BLaER1 (cell line): Measurements from ENCODE around the gene WDR91.
A peak's percentile ranks its signal among the peaks of the same experiment; 100 is the strongest.

Experiments
- H3K27ac ChIP-seq: shearing (Covaris generic); formaldehyde crosslinking; 2 replicates; pipeline ENCODE4 v1.8.1; 2022
- H3K27me3 ChIP-seq: shearing (Covaris generic); formaldehyde crosslinking; 2 replicates; pipeline ENCODE4 v1.8.1; 2022
- H3K36me3 ChIP-seq: shearing (Covaris generic); formaldehyde crosslinking; 2 replicates; pipeline ENCODE4 v1.8.1; 2022
- H3K4me1 ChIP-seq: shearing (Covaris generic); formaldehyde crosslinking; 2 replicates; pipeline ENCODE4 v1.8.1; 2022
- H3K4me2 ChIP-seq: shearing (Covaris generic); formaldehyde crosslinking; 2 replicates; pipeline ENCODE4 v1.8.1; 2022
- H3K4me3 ChIP-seq: shearing (Covaris generic); formaldehyde crosslinking; 2 replicates; pipeline ENCODE4 v1.8.1; 2022
- H3K9ac ChIP-seq: shearing (Covaris generic); formaldehyde crosslinking; 2 replicates; pipeline ENCODE4 v1.8.1; 2022
- H3K9me3 ChIP-seq: shearing (Covaris generic); formaldehyde crosslinking; 2 replicates; pipeline ENCODE4 v1.8.1; 2022
- H4K20me1 ChIP-seq: shearing (Covaris generic); formaldehyde crosslinking; 2 replicates; pipeline ENCODE4 v1.8.1; 2022
- Cebpa-rat ChIP-seq: shearing (Covaris generic); IDR thresholded peaks from 2 replicates; pipeline ENCODE4 v1.8.1; 2022

WDR91 gene

DNA sequence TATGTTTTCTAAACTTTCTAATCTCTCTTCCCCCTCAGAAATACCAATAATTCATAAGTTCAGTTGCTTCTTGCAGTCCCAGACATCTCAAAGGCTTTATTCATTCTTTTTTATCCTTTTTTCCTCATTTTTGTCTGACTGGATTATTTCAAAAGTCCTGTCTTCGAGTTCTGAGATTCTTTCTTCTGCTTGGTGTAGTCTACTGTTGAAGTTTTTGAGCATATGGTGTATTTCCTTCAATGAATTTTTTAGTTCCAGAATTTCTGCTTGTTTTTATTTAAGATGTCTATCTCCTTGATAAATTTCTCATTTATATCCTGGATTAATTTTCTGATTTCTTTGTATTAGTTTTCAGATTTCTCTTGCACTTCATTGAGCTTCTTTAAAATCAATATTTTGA is 55.0 kb downstream of the WDR91 start:
- no peak overlapping the region for H3K27ac ChIP-seq
- peaks cover 38% of the 10 kb centered on the region for H3K4me1 ChIP-seq
- no peaks in the 10 kb centered on the region for H3K27me3 ChIP-seq
- peaks cover 50% of the 10 kb centered on the region for H3K9me3 ChIP-seq
- no peak for TF ChIP-seq Cebpa-rat
- peaks cover 36% of the 10 kb centered on the region for H3K36me3 ChIP-seq
- no peak overlapping the region for H3K4me3 ChIP-seq
- no peaks in the 10 kb centered on the region for H4K20me1 ChIP-seq
- H3K4me2 ChIP-seq, result no peak overlapping the region
- H3K9ac ChIP-seq, result no peak overlapping the region

DNA sequence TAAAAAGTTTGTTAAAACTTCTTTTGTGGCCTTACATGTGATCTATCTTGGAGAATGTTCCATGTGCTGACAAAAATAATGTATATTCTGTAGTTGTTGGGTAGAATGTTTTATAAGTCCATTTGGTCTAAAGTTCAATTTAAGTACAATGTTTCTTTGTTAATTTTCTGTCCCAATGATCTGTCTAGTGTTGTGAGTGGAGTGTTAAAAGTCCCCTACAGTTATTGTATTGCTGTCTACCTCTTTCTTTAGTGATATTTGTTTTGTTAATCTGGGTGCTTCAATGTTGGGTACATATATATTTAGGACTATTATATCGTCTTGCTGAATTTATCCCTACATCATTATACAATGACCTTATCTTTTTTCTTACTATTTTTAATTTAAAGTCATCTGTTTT is 56.6 kb downstream of the WDR91 start:
- Histone ChIP-seq H3K9ac (no peak overlapping the region), H3K9me3 (peaks cover 50% of the 10 kb centered on the region), H3K27ac (no peak overlapping the region), H3K4me2 (no peak overlapping the region), H3K36me3 (peaks cover 36% of the 10 kb centered on the region), H4K20me1 (no peaks in the 10 kb centered on the region), H3K4me1 (peaks cover 32% of the 10 kb centered on the region), H3K4me3 (no peak overlapping the region), H3K27me3 (no peaks in the 10 kb centered on the region)
- TF ChIP-seq Cebpa-rat, result no peak

DNA sequence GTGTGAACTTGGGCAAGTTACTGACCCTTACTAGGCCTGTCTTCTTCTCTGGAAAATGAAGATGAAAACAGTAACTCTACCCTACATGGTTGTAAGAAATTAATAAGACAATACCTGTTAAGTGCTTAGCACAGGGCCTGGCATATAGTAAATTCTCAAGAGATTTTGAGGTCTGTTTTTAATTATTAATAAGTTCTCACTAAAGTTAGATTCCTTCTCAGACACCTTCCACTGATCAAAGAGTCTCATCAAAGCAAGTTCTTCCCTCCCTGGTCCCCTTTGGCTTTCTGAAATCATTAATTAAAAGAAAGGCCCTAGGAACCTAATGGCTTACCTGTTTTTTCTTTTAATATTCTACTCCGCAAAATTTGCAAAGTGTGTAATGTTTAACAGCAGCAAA is 58.9 kb downstream of the WDR91 start:
- Histone ChIP-seq H3K27me3 (no peaks in the 10 kb centered on the region), H3K9ac (no peak overlapping the region), H3K4me3 (no peak overlapping the region), H3K4me1 (peaks cover 45% of the 10 kb centered on the region), H4K20me1 (no peaks in the 10 kb centered on the region), H3K27ac (no peak overlapping the region), H3K9me3 (peaks cover 33% of the 10 kb centered on the region), H3K36me3 (peaks cover 16% of the 10 kb centered on the region), H3K4me2 (peak overlapping the region; percentile 8; the same call in 1 of the 2 replicates)
- TF ChIP-seq Cebpa-rat, result no peak

DNA sequence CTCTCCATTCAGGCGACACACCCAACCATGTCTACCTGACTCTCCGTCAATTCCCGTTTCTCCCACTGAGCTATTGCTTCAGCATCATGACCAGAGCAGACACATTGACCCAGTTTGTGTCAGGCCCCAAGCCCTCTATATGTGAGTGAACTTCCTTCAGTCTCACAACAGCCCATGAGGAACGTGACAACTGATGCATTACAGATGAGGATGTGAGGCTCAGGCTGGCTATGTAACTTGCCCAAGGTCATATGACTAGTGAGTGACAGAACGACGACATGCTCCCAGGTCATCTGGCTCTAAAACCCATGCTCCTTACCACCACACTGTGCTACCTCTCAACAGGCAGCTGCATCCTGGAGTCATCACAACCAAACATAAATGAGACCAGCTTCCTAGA is 59.8 kb downstream of the WDR91 start:
- no peak for TF ChIP-seq Cebpa-rat
- Histone ChIP-seq H3K4me3 (no peak overlapping the region), H3K4me2 (peak overlapping the region; percentile 51; the same call in 1 of the 2 replicates), H3K9ac (no peak overlapping the region), H4K20me1 (no peaks in the 10 kb centered on the region), H3K27ac (no peak overlapping the region; the same call in 1 of the 2 replicates), H3K27me3 (no peaks in the 10 kb centered on the region), H3K9me3 (peaks cover 24% of the 10 kb centered on the region), H3K36me3 (0 out of 2 replicates have a peak, but pooled peaks cover 9% of the 10 kb centered on the region), H3K4me1 (peaks cover 51% of the 10 kb centered on the region)

DNA sequence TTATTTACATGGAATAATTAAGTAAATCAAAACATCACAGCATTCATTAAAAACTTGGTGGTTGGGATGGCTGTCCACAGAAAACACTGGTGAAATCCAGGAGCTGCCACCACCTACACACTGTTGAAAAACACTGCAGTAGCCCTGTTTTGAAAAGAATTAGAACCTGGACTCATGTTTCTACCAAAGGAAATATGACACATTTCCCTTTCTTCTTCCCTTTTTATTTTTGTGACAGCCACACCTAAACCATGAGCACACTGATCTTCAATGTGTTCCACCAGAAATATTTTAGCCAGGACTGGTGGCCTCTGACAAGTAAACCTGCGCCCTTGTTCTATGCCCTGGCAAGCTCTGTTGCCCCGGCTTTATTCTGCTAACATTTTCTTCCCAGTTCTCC is 60.2 kb downstream of the WDR91 start:
- no peak for TF ChIP-seq Cebpa-rat
- no peak overlapping the region; the same call in 1 of the 2 replicates for H3K27ac ChIP-seq
- no peak overlapping the region for H3K9ac ChIP-seq
- peaks cover 51% of the 10 kb centered on the region for H3K4me1 ChIP-seq
- H3K27me3 ChIP-seq, result no peaks in the 10 kb centered on the region
- H3K9me3 ChIP-seq, result peaks cover 20% of the 10 kb centered on the region
- peak overlapping the region; percentile 51; the same call in 1 of the 2 replicates for H3K4me2 ChIP-seq
- H3K36me3 ChIP-seq, result 0 out of 2 replicates have a peak, but pooled peaks cover 8% of the 10 kb centered on the region
- no peak overlapping the region for H3K4me3 ChIP-seq
- no peaks in the 10 kb centered on the region for H4K20me1 ChIP-seq

DNA sequence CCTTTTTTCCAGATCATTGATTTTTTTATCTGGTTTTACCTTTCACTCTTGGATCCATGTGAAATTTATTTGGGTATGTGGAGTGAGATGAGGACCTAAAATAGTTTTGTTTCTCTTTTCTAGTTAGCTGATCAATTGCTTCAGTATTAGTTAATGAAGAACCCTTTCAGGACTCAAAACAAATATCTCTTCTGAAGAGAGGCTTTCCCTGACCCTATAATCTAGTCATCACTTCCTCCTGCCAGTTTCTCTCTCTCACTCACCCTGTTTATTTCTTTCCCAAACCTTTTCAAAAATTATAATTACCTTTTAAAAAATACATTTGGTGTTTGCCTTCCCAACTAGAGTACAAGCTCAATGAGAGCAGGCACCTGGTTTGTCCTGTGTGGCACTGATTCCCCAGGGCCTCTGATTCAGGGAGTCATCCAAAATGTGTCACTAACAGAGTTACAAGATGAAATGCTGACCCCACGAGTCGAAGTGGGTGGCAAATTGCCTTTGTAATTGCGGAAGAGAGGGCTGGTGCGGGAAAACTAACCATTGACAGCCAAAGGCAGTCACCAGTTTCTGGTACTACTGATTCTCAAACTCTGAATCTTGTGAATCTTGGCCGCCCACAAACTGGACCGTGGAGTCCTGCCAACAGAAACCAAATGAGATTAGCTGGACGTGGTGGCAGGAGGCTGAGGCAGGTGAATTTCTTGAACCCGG is 61.1 kb downstream of the WDR91 start:
- Histone ChIP-seq H3K4me1 (peaks cover 51% of the 10 kb centered on the region), H3K27me3 (no peaks in the 10 kb centered on the region), H3K4me3 (no peak overlapping the region), H4K20me1 (no peaks in the 10 kb centered on the region), H3K4me2 (peak overlapping the region; percentile 51; the same call in 1 of the 2 replicates), H3K9ac (no peak overlapping the region), H3K27ac (no peak overlapping the region), H3K9me3 (peaks cover 11% of the 10 kb centered on the region), H3K36me3 (no peaks in the 10 kb centered on the region)
- TF ChIP-seq Cebpa-rat, result no peak

DNA sequence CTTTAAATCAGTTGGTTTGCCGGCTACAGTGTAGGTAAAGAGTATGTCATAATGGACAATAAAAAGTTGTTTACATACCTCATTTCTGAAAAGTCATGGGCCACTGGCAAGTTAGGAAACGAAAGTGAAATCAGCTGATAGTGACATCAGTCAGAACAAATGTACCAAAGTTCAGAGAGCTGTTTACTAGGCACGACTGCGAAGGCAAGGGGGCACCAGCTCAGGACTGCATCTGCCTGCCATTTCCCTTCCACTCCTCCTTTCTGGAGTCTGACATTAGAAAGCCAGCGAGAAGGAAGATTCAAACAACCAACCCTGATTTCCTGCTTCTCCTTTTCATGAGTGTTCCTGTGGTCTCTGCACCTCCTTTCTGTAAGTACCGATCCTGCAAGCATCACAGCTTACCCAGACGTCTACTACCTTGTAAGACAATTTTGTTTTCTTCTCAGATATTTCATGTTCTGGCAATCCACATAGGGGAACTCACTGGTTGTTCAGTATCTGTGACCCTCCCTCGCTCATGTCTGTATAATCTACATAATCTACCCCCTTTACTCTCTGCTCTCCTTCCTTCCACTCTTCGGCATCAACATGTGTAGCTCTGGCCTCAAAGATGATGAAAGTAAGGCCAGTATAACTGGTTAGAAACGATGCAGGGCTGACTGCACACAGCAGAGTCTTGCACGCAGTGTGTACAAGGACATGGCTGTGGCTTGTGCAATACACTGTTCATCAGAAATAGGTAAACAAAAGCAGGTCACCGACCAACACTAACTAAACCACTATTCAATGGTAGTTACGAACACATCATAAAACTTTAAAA is 63.2 kb downstream of the WDR91 start, which contains the start of gene TMEM140:
TMEM140 (plus strand) TSS at position 174 of the 823 bp plus-strand sequence. CDS start 16,370 bp downstream, outside the sequence.
- TF ChIP-seq Cebpa-rat, result no peak
- H3K27ac ChIP-seq, result peak within 1 kb of the TSS; percentile 50
- H3K4me2 ChIP-seq, result peak within 1 kb of the TSS; percentile 88
- H3K27me3 ChIP-seq, result no peaks in the 10 kb centered on the region
- no peaks in the 10 kb centered on the region for H4K20me1 ChIP-seq
- H3K36me3 ChIP-seq, result no peaks in the 10 kb centered on the region
- H3K9me3 ChIP-seq, result peaks cover under 1% of the 10 kb centered on the region; the same call in 1 of the 2 replicates
- peak within 1 kb of the TSS; percentile 64 for H3K4me3 ChIP-seq
- H3K9ac ChIP-seq, result peak within 1 kb of the TSS; percentile 72
- H3K4me1 ChIP-seq, result peaks cover 51% of the 10 kb centered on the region

DNA sequence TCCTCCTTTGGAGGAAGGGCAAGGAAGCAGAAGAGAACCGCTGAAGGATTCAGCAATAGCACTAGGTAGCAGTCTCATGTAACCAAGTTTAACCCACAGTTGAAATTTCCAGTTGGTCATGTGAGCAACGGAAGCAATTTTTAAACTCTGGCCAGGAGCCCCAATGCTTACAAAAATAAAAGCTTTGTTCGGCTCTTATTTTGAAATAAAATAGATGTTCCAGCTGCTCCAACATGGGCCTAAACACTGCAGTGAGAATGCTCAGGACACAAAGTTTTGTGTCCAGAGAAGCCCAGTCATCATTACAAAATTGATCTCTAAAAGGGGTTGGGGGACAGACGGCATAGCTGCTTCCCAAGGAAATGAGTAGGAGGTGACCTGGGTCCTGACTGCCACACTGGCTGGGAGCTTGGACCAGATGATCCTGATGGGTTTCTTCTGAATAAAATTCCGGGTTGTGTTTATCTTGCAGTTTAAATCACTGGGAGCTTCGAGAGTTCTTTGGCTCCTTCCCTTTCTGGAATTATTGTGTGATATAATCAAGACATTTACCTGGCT is 63.9 kb downstream of the WDR91 start:
- Histone ChIP-seq H3K27me3 (no peaks in the 10 kb centered on the region), H3K4me1 (peaks cover 45% of the 10 kb centered on the region), H3K27ac (peak overlapping the region; percentile 50), H3K4me2 (peak overlapping the region; percentile 88), H3K9me3 (no peaks in the 10 kb centered on the region), H3K4me3 (peak overlapping the region; percentile 64), H4K20me1 (no peaks in the 10 kb centered on the region), H3K9ac (peak overlapping the region; percentile 72), H3K36me3 (no peaks in the 10 kb centered on the region)
- no peak for TF ChIP-seq Cebpa-rat

DNA sequence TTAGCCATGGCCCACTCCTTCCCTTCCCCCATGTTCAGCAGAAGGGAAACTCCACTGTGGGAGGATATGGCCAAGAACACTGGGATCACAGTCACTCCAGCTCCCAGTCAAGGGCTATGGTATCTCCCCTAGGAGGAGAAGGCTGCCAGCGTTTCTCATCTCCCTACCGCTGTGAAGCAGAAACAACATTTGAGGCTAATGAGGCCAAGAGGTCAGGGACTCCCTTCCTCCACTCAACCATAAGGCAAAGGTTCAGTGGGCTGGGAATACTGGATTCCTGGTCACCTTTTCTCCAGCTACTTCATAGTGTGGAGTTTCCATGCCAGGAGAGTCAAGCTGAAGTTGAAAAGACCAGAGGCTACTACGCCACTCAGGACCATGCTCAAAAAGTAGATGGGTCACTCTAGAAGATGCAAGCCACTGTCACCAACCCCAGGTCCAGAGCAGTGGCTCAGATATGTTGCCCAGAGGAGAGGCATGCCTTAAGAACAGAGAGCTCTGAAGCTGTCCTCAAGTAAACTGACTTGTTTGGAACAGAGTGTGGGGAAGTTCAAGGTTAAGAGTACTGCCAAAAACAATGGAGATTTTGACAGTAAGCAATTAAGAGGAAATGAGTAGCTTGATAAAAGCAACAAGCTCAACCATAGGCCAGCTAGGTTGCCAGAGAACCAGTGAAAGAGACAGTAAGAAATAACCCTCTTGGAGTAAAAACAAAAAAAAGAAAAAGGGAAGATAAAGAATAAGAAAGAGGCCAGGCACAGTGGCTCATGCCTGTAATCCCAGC is 67.2 kb downstream of the WDR91 start:
- no peaks in the 10 kb centered on the region for H3K36me3 ChIP-seq
- no peak overlapping the region for H3K27ac ChIP-seq
- H3K4me3 ChIP-seq, result no peak overlapping the region
- H4K20me1 ChIP-seq, result no peaks in the 10 kb centered on the region
- no peaks in the 10 kb centered on the region for H3K27me3 ChIP-seq
- no peaks in the 10 kb centered on the region for H3K9me3 ChIP-seq
- no peak overlapping the region for H3K9ac ChIP-seq
- no peak for TF ChIP-seq Cebpa-rat
- H3K4me2 ChIP-seq, result no peak overlapping the region
- peaks cover 21% of the 10 kb centered on the region for H3K4me1 ChIP-seq
